Astrocyte (in vitro differentiated cells and primary cell): ENCODE measurements around the gene PTCH1. TPM values are rescaled to one million over a fixed set of nuclear protein-coding genes. Genes with fewer than 3 reads are reported as not detected.
A peak's percentile ranks its signal among the peaks of the same experiment; 100 is the strongest.

ENCODE experiments used
- DNase-seq: peaks from one replicate; pipeline ENCODE4 v3.0.0-alpha.2; 2010; ENCODE audit warnings: low read depth
- FAIRE-seq: peaks from 2 replicates; lab custom pipeline; 2011; peaks lifted over from hg19 to GRCh38; lab: Jason Lieb, UNC
- H2AFZ ChIP-seq: 2 replicates; pipeline ENCODE4 v1.6.0; 2012; ENCODE audit warnings: low read depth, low read length, inconsistent platforms
- H3K27ac ChIP-seq: 2 replicates; pipeline ENCODE4 v1.5.1; 2011; ENCODE audit warnings: low read depth, low read length, inconsistent platforms
- H3K27me3 ChIP-seq: 2 replicates; pipeline ENCODE4 v1.6.0; 2011; ENCODE audit warnings: low read length, inconsistent platforms; ENCODE audit not compliant: insufficient read depth
- H3K36me3 ChIP-seq: 2 replicates; pipeline ENCODE4 v1.5.1; 2011; ENCODE audit warnings: low read length, inconsistent platforms; ENCODE audit not compliant: insufficient read depth
- H3K4me1 ChIP-seq: 2 replicates; pipeline ENCODE4 v1.5.1; 2011; ENCODE audit warnings: low read length, inconsistent platforms; ENCODE audit not compliant: insufficient read depth
- H3K4me2 ChIP-seq: 2 replicates; pipeline ENCODE4 v1.6.0; 2012; ENCODE audit warnings: low read length, inconsistent platforms
- H3K4me3 ChIP-seq: 2 replicates; pipeline ENCODE4 v1.5.1; 2011; ENCODE audit warnings: low read depth, mild to moderate bottlenecking, low read length, inconsistent platforms; ENCODE audit not compliant: insufficient read depth
- H3K79me2 ChIP-seq: 2 replicates; pipeline ENCODE4 v1.6.0; 2012; ENCODE audit warnings: mild to moderate bottlenecking, low read length, inconsistent platforms; ENCODE audit not compliant: insufficient read depth
- H3K9ac ChIP-seq: 2 replicates; pipeline ENCODE4 v1.6.0; 2012; ENCODE audit warnings: mild to moderate bottlenecking, low read length, inconsistent platforms
- H3K9me3 ChIP-seq: 2 replicates; pipeline ENCODE4 v1.5.1; 2012; ENCODE audit warnings: low read depth, mild to moderate bottlenecking, low read length, inconsistent platforms; ENCODE audit not compliant: insufficient read depth
- H4K20me1 ChIP-seq: 2 replicates; pipeline ENCODE4 v1.6.0; 2012; ENCODE audit warnings: low read length, inconsistent platforms; ENCODE audit not compliant: insufficient read depth
- H3K27ac Mint-ChIP-seq: one replicate; pipeline ENCODE4 v1.8.0; 2021; ENCODE audit warnings: mild to moderate bottlenecking, mixed read lengths; ENCODE audit not compliant: unreplicated experiment
- H3K27me3 Mint-ChIP-seq: one replicate; pipeline ENCODE4 v1.8.0; 2021; ENCODE audit warnings: low read depth, mixed read lengths; ENCODE audit not compliant: unreplicated experiment
- H3K36me3 Mint-ChIP-seq: one replicate; pipeline ENCODE4 v1.8.0; 2021; ENCODE audit warnings: low read depth, mixed read lengths; ENCODE audit not compliant: unreplicated experiment
- H3K4me1 Mint-ChIP-seq: one replicate; pipeline ENCODE4 v1.8.0; 2021; ENCODE audit warnings: low read depth, mixed read lengths; ENCODE audit not compliant: unreplicated experiment
- H3K4me3 Mint-ChIP-seq: one replicate; pipeline ENCODE4 v1.8.0; 2021; ENCODE audit warnings: mild to moderate bottlenecking, moderate library complexity, mixed read lengths; ENCODE audit not compliant: unreplicated experiment
- H3K9me3 Mint-ChIP-seq: one replicate; pipeline ENCODE4 v1.8.0; 2021; ENCODE audit warnings: mild to moderate bottlenecking, mixed read lengths; ENCODE audit not compliant: unreplicated experiment
- CTCF ChIP-seq: IDR thresholded peaks from 2 replicates; pipeline ENCODE4 v1.5.1; 2011; ENCODE audit warnings: low read depth, mild to moderate bottlenecking, inconsistent platforms, low read length, moderate library complexity; ENCODE audit not compliant: insufficient read depth
- EZH2 ChIP-seq: IDR thresholded peaks from 2 replicates; pipeline ENCODE4 v1.6.1; 2012; ENCODE audit warnings: mild to moderate bottlenecking, low read length, inconsistent platforms; ENCODE audit not compliant: insufficient read depth
- total RNA-seq: library from RNA; stranded (reverse); gene quantifications from 2 replicates; pipeline ENCODE4 v1.2.1, GENCODE V29; 2021

The PTCH1 gene
- total RNA-seq, 1 donor from 2014 or later: 21.3 TPM

DNA sequence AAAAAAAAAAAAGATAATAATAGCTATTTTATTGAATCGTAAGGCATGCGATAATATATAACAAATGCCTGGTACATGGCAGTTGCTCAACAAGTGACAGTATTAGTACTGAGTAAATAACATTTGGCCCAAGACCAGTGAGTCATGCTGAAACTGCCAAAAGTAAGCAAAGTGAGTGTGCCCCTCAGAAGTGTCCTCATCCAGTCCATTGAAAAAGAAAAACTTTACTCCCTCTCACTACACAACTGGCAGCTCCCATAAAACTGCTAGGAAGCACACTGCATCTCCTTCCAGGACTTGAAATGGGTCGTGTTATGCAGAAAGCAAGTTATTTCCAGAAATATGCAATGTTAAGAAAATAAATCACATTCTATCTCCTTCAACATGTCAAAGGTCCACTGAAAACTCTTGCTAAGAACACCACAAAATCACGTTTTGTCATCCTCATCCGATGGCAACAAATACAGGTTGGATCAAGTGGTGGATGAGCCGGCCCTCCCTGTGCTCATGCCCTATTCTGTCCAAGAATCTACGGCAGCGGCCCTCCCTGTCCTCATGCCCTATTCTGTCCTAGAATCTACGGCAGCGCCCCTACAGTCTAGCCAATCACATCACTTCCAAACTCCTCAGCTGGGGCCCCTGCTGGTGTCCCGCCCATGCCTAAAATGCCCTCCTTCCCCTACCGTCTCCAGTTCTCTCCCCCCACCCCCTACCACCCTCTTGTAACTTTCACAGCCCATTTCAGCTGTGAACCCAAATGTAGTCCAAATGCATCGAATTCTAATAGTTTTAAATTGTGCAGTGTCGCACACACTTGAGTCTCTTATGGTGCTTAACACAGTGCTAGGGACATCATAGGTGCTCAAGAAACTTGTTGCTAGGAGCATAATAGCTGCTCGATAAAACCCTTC, 12.5 kb downstream of the PTCH1 start:
- Histone ChIP-seq H4K20me1 (peaks cover 21% of the 10 kb centered on the region), H3K79me2 (peaks cover 12% of the 10 kb centered on the region), H2AFZ (no peak overlapping the region), H3K27ac (no peak overlapping the region), H3K4me3 (no peak overlapping the region), H3K4me1 (peaks cover 9% of the 10 kb centered on the region), H3K9ac (no peak overlapping the region), H3K9me3 (no peaks in the 10 kb centered on the region), H3K36me3 (no peaks in the 10 kb centered on the region), H3K27me3 (no peaks in the 10 kb centered on the region), H3K4me2 (peak overlapping the region; percentile 100)
- Mint-ChIP-seq H3K36me3 (no peaks in the 10 kb centered on the region), H3K9me3 (no peaks in the 10 kb centered on the region), H3K4me3 (peak overlapping the region; percentile 89), H3K27me3 (no peaks in the 10 kb centered on the region), H3K27ac (no peak overlapping the region), H3K4me1 (peaks cover 16% of the 10 kb centered on the region)
- DNase-seq (no peak), FAIRE-seq (no peak)
- TF ChIP-seq CTCF: no peak
- no peak for TF ChIP-seq EZH2

- peaks cover 9% of the 10 kb centered on the region for H3K4me1 ChIP-seq
- peaks cover 12% of the 10 kb centered on the region for H3K79me2 ChIP-seq
- no peaks in the 10 kb centered on the region for H3K9me3 ChIP-seq
- no peak for DNase-seq
- no peak overlapping the region for H3K27ac ChIP-seq
- no peaks in the 10 kb centered on the region for H3K27me3 Mint-ChIP-seq
- H2AFZ ChIP-seq: no peak overlapping the region
- H3K4me2 ChIP-seq: no peak overlapping the region
- no peak for FAIRE-seq
- H3K27ac Mint-ChIP-seq: no peak overlapping the region
- H3K4me3 Mint-ChIP-seq: no peak overlapping the region
- no peaks in the 10 kb centered on the region for H3K36me3 Mint-ChIP-seq
- no peaks in the 10 kb centered on the region for H3K9me3 Mint-ChIP-seq
- no peaks in the 10 kb centered on the region for H3K27me3 ChIP-seq
- peaks cover 19% of the 10 kb centered on the region for H3K4me1 Mint-ChIP-seq
- peaks cover 30% of the 10 kb centered on the region for H4K20me1 ChIP-seq
- no peaks in the 10 kb centered on the region for H3K36me3 ChIP-seq
- H3K9ac ChIP-seq: no peak overlapping the region
- no peak overlapping the region for H3K4me3 ChIP-seq
- TF ChIP-seq EZH2: no peak
- TF ChIP-seq CTCF: no peak
Measured at GRCh38 chr9:95503369-95503768, 13.4 kb downstream of the PTCH1 start.

DNA sequence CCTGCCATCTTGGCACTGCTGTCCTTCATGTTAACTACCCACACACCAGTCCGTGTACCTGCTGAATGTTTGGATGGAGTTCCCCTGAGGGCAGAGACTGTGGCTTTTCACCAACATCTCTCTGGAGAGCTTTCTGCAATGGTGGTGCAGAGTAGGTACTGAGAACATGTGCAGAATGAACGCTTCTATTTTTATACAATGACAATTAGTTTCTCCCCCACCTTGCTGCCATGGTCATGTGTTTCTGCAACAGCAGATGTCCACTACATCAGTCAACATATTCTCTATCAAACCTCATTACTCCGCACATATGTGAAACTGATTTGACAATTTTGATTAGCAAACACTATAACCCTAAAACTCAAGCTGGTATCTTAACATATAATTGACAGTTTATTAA, 14.5 kb downstream of the PTCH1 start:
- H3K4me3 ChIP-seq: no peak overlapping the region
- peaks cover 30% of the 10 kb centered on the region for H3K4me1 Mint-ChIP-seq

More for the DNA sequence above, 14.5 kb downstream of the PTCH1 start:
- no peak overlapping the region for H3K27ac ChIP-seq
- no peaks in the 10 kb centered on the region for H3K27me3 Mint-ChIP-seq
- no peak overlapping the region for H3K27ac Mint-ChIP-seq
- no peak overlapping the region for H2AFZ ChIP-seq
- no peak overlapping the region for H3K4me3 Mint-ChIP-seq
- FAIRE-seq (no peak), DNase-seq (no peak)
- no peak overlapping the region for H3K4me2 ChIP-seq
- peaks cover 12% of the 10 kb centered on the region for H3K79me2 ChIP-seq
- peaks cover 33% of the 10 kb centered on the region for H4K20me1 ChIP-seq
- H3K4me1 ChIP-seq: peaks cover 12% of the 10 kb centered on the region
- no peaks in the 10 kb centered on the region for H3K27me3 ChIP-seq
- no peak overlapping the region for H3K9ac ChIP-seq
- H3K36me3 Mint-ChIP-seq: no peaks in the 10 kb centered on the region
- no peaks in the 10 kb centered on the region for H3K36me3 ChIP-seq
- no peaks in the 10 kb centered on the region for H3K9me3 Mint-ChIP-seq
- no peaks in the 10 kb centered on the region for H3K9me3 ChIP-seq
- no peak for TF ChIP-seq CTCF
- TF ChIP-seq EZH2: no peak
